H9 (cell line): ENCODE data around the gene DLL3. TPM values are rescaled to one million over a fixed set of nuclear protein-coding genes. Genes with fewer than 3 reads are reported as not detected.

Source experiments
- DNase-seq: peaks from one replicate; pipeline ENCODE4 v3.0.0-alpha.2; 2017
- H2AFZ ChIP-seq: one replicate; pipeline ENCODE4 v1.6.1; 2013; ENCODE audit warnings: mild to moderate bottlenecking, low read length, control low read depth, moderate library complexity
- H2AK5ac ChIP-seq: 2 replicates; pipeline ENCODE4 v1.6.1; 2013; ENCODE audit warnings: low read length, control low read depth, mixed read lengths; ENCODE audit not compliant: insufficient read length
- H2BK120ac ChIP-seq: one replicate; pipeline ENCODE4 v1.6.1; 2013; ENCODE audit warnings: low read depth, mild to moderate bottlenecking, low read length, control low read depth, inconsistent platforms; ENCODE audit not compliant: poor library complexity, severe bottlenecking
- H2BK12ac ChIP-seq: 2 replicates; pipeline ENCODE4 v1.6.1; 2013; ENCODE audit warnings: low read length, control low read depth, mixed read lengths, low read depth; ENCODE audit not compliant: insufficient read length
- H2BK15ac ChIP-seq: 2 replicates; pipeline ENCODE4 v1.6.1; 2013; ENCODE audit warnings: low read depth, low read length, control low read depth
- H2BK20ac ChIP-seq: one replicate; pipeline ENCODE4 v1.6.1; 2013; ENCODE audit warnings: low read depth, mild to moderate bottlenecking, low read length, control low read depth, inconsistent platforms; ENCODE audit not compliant: poor library complexity, severe bottlenecking
- H2BK5ac ChIP-seq: 2 replicates; pipeline ENCODE4 v1.6.1; 2013; ENCODE audit warnings: low read length, control low read depth, mixed read lengths; ENCODE audit not compliant: insufficient read length
- H3K14ac ChIP-seq: 2 replicates; pipeline ENCODE4 v1.6.1; 2013; ENCODE audit warnings: low read length, control low read depth; ENCODE audit not compliant: insufficient read depth
- H3K18ac ChIP-seq: 2 replicates; pipeline ENCODE4 v1.6.1; 2013; ENCODE audit warnings: low read depth, mild to moderate bottlenecking, mixed read lengths, low read length, control low read depth; ENCODE audit not compliant: insufficient read length
- H3K23ac ChIP-seq: 2 replicates; pipeline ENCODE4 v1.6.1; 2013; ENCODE audit warnings: low read length, control low read depth, mixed read lengths, low read depth; ENCODE audit not compliant: insufficient read length
- H3K23me2 ChIP-seq: 2 replicates; pipeline ENCODE4 v1.6.1; 2013; ENCODE audit warnings: low read depth, mild to moderate bottlenecking, mixed read lengths, low read length, control low read depth; ENCODE audit not compliant: insufficient read length, poor library complexity, severe bottlenecking
- H3K27ac ChIP-seq: 2 replicates; pipeline ENCODE4 v1.5.1; 2013; ENCODE audit warnings: low read length, control low read depth, mixed read lengths, low read depth; ENCODE audit not compliant: insufficient read length
- H3K27me3 ChIP-seq: 2 replicates; pipeline ENCODE4 v1.6.1; 2013; ENCODE audit warnings: low read length, control low read depth, inconsistent platforms; ENCODE audit not compliant: insufficient read depth
- H3K4ac ChIP-seq: 2 replicates; pipeline ENCODE4 v1.6.1; 2013; ENCODE audit warnings: low read depth, mild to moderate bottlenecking, control low read depth, inconsistent platforms, low read length, moderate library complexity
- H3K4me1 ChIP-seq: 2 replicates; pipeline ENCODE4 v1.6.1; 2013; ENCODE audit warnings: low read length, control low read depth, inconsistent platforms; ENCODE audit not compliant: insufficient read depth
- H3K4me2 ChIP-seq: 2 replicates; pipeline ENCODE4 v1.6.1; 2013; ENCODE audit warnings: low read length, control low read depth, mixed read lengths; ENCODE audit not compliant: insufficient read length, insufficient read depth
- H3K56ac ChIP-seq: 2 replicates; pipeline ENCODE4 v1.6.1; 2013; ENCODE audit warnings: low read depth, mild to moderate bottlenecking, mixed read lengths, low read length, control low read depth; ENCODE audit not compliant: insufficient read length
- H3K79me1 ChIP-seq: 2 replicates; pipeline ENCODE4 v1.6.1; 2013; ENCODE audit warnings: low read depth, mild to moderate bottlenecking, moderate library complexity, low read length, control low read depth, inconsistent platforms; ENCODE audit not compliant: insufficient read depth, poor library complexity, severe bottlenecking
- H3K79me2 ChIP-seq: 2 replicates; pipeline ENCODE4 v1.6.1; 2013; ENCODE audit warnings: low read length, control low read depth, inconsistent platforms; ENCODE audit not compliant: insufficient read depth
- H3K9ac ChIP-seq: 2 replicates; pipeline ENCODE4 v1.6.1; 2013; ENCODE audit warnings: low read length, control low read depth, mixed read lengths; ENCODE audit not compliant: insufficient read length; ENCODE audit errors: extremely low read depth
- H3K9me3 ChIP-seq: one replicate; pipeline ENCODE4 v1.6.1; 2013; ENCODE audit warnings: low read depth, low read length, inconsistent platforms; ENCODE audit not compliant: control insufficient read depth
- H3T11ph ChIP-seq: one replicate; pipeline ENCODE4 v1.6.1; 2013; ENCODE audit warnings: mild to moderate bottlenecking, low read length, control low read depth, inconsistent platforms
- H4K20me1 ChIP-seq: one replicate; pipeline ENCODE4 v1.6.1; 2013; ENCODE audit not compliant: control insufficient read depth, insufficient read length, insufficient read depth
- H4K5ac ChIP-seq: 2 replicates; pipeline ENCODE4 v1.6.1; 2013; ENCODE audit warnings: low read depth, mild to moderate bottlenecking, mixed read lengths, low read length, control low read depth; ENCODE audit not compliant: insufficient read length
- H4K8ac ChIP-seq: replicated peaks from 2 replicates; pipeline ENCODE4 v1.6.1; 2013; ENCODE audit warnings: low read length, control low read depth, mixed read lengths, low read depth; ENCODE audit not compliant: insufficient read length
- H4K91ac ChIP-seq: 2 replicates; pipeline ENCODE4 v1.6.1; 2013; ENCODE audit warnings: low read depth, mild to moderate bottlenecking, moderate library complexity, mixed read lengths, low read length, control low read depth; ENCODE audit not compliant: insufficient read length
- H3K27ac Mint-ChIP-seq, 3 experiments: 2 replicates in 2 of 3; 3 replicates in 1 of 3; pipeline ENCODE4 v1.8.0; 2020 to 2021; ENCODE audit warnings: mixed read lengths in 3 of 3, mild to moderate bottlenecking in 1 of 3, moderate library complexity in 1 of 3
- H3K27me3 Mint-ChIP-seq: 2 replicates; pipeline ENCODE4 v1.8.0; 2021; ENCODE audit warnings: low read depth, mild to moderate bottlenecking, moderate library complexity, mixed read lengths
- H3K36me3 Mint-ChIP-seq, 3 experiments: 2 replicates in 2 of 3; 3 replicates in 1 of 3; pipeline ENCODE4 v1.8.0; 2020 to 2021; ENCODE audit warnings: low read depth in 3 of 3, mixed read lengths in 3 of 3; ENCODE audit not compliant: insufficient read depth in 1 of 3
- H3K4me1 Mint-ChIP-seq, 2 experiments: 2 replicates each; pipeline ENCODE4 v1.8.0; 2020; ENCODE audit warnings: mixed read lengths in 2 of 2
- H3K4me3 Mint-ChIP-seq, 2 experiments: 2 replicates in 1 of 2; 3 replicates in 1 of 2; pipeline ENCODE4 v1.8.0; 2020 to 2021; ENCODE audit warnings: mild to moderate bottlenecking in 2 of 2, mixed read lengths in 2 of 2, moderate library complexity in 1 of 2
- H3K9me3 Mint-ChIP-seq, 2 experiments: 2 replicates in 1 of 2; 3 replicates in 1 of 2; pipeline ENCODE4 v1.8.0; 2020; ENCODE audit warnings: mild to moderate bottlenecking in 2 of 2, mixed read lengths in 2 of 2, moderate library complexity in 1 of 2
- WGBS: extraction: QIAGEN DNeasy Blood & Tissue Kit; methylation state at CpG from one replicate; pipeline ENCODE4 v1.1.7; 2013; ENCODE audit warnings: missing lambda C conversion rate, low lambda C conversion rate, mixed read lengths; ENCODE audit not compliant: insufficient read length; ENCODE audit errors: extremely low coverage; 5-methylcytosine and 5-hydroxymethylcytosine counted together
- total RNA-seq: library from RNA; stranded (reverse); gene quantifications from 2 replicates; pipeline ENCODE4 v1.2.1, GENCODE V29; 2021
- TF ChIP-seq, protein P1 (sequence below): fragments of 200-600 bp; sonication (generic); conservative IDR thresholded peaks from 3 replicates; pipeline ENCODE4 v1.8.0; 2021; ENCODE audit warnings: antibody characterized with exemption, mild to moderate bottlenecking

DLL3 gene
- total RNA-seq, 1 experiment from 2014 or later: 2.5 TPM

DNA sequence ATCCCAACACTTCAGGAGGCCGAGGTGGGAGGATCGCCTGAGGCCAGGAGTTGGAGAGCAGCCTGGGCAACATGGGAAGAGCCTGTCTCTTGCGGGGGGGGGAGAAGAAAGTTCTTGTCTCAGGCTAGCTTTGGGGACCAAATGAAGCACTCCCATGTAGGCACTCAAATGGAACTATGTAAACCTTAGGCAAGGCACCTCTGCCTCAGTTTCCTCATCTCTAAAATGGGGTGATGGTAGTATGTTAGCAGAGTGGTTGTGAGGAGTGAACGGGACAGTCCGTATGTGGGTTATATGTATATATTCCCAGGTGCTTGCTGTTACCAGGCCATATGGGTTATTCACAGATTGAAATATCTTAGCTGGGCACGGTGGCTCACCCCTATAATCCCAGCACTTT is 6.5 kb upstream of the DLL3 start:
- no CpG with 5 or more reads among the region's 6 CpGs for WGBS
- Histone ChIP-seq H2BK15ac (no peak overlapping the region), H3K56ac (no peak overlapping the region), H3K23ac (no peak overlapping the region), H3T11ph (no peak overlapping the region), H2BK5ac (no peak overlapping the region), H3K27ac (no peak overlapping the region), H2AK5ac (no peak overlapping the region), H3K14ac (no peak overlapping the region), H2AFZ (no peak overlapping the region), H3K27me3 (no peaks in the 10 kb centered on the region), H3K9ac (no peak overlapping the region), H4K20me1 (no peaks in the 10 kb centered on the region), H4K8ac (no peak overlapping the region), H3K4me1 (no peaks in the 10 kb centered on the region), H3K9me3 (no peaks in the 10 kb centered on the region), H3K4me2 (no peak overlapping the region), H3K4ac (no peak overlapping the region), H4K91ac (no peak overlapping the region), H4K5ac (no peak overlapping the region), H3K79me1 (no peaks in the 10 kb centered on the region), H2BK120ac (no peak overlapping the region), H3K79me2 (no peaks in the 10 kb centered on the region), H3K18ac (no peak overlapping the region), H2BK20ac (no peak overlapping the region), H3K23me2 (no peaks in the 10 kb centered on the region), H2BK12ac (no peak overlapping the region)
- peaks cover 10% of the 10 kb centered on the region for H3K27me3 Mint-ChIP-seq
- no peak overlapping the region for H3K27ac Mint-ChIP-seq
- H3K36me3 Mint-ChIP-seq: peaks cover 22 to 41% (median 27%) of the 10 kb centered on the region in 3 experiments
- TF ChIP-seq, protein P1, sequence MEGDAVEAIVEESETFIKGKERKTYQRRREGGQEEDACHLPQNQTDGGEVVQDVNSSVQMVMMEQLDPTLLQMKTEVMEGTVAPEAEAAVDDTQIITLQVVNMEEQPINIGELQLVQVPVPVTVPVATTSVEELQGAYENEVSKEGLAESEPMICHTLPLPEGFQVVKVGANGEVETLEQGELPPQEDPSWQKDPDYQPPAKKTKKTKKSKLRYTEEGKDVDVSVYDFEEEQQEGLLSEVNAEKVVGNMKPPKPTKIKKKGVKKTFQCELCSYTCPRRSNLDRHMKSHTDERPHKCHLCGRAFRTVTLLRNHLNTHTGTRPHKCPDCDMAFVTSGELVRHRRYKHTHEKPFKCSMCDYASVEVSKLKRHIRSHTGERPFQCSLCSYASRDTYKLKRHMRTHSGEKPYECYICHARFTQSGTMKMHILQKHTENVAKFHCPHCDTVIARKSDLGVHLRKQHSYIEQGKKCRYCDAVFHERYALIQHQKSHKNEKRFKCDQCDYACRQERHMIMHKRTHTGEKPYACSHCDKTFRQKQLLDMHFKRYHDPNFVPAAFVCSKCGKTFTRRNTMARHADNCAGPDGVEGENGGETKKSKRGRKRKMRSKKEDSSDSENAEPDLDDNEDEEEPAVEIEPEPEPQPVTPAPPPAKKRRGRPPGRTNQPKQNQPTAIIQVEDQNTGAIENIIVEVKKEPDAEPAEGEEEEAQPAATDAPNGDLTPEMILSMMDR: no peak
- no peaks in the 10 kb centered on the region for H3K9me3 Mint-ChIP-seq
- no peak overlapping the region for H3K4me3 Mint-ChIP-seq
- DNase-seq: no peak
- H3K4me1 Mint-ChIP-seq: peaks cover 3 to 10% of the 10 kb centered on the region in 2 experiments; a peak in 3 of 4 replicates
